Colonic mucosa (tissue), 4 donors: ENCODE results near the gene PPP3R1. TPM values are rescaled to one million over a fixed set of nuclear protein-coding genes. Genes with fewer than 3 reads are reported as not detected.

ENCODE experiments used
- DNase-seq: peaks from one replicate; pipeline ENCODE4 v3.0.0-alpha.2; 2020
- H3K27ac ChIP-seq: fragments of 200-600 bp; one replicate; pipeline ENCODE4 v1.8.0; 2021
- H3K27me3 ChIP-seq: fragments of 200-600 bp; one replicate; pipeline ENCODE4 v1.8.0; 2021
- H3K36me3 ChIP-seq: fragments of 200-600 bp; one replicate; pipeline ENCODE4 v1.8.0; 2021
- H3K4me1 ChIP-seq: fragments of 200-600 bp; one replicate; pipeline ENCODE4 v1.8.0; 2021; ENCODE audit warnings: mild to moderate bottlenecking
- H3K4me3 ChIP-seq: fragments of 200-600 bp; one replicate; pipeline ENCODE4 v1.8.0; 2021
- H3K9ac ChIP-seq, 2 donors: one replicate each; pipeline ENCODE4 v1.7.0; 2013; ENCODE audit warnings: control low read depth in 2 of 2, low read depth in 2 of 2, low read length in 2 of 2
- H3K9me3 ChIP-seq: fragments of 200-600 bp; one replicate; pipeline ENCODE4 v1.8.0; 2021
- intact Hi-C: fragments of 100-400 bp; cut with DNase I; formaldehyde crosslinking; loops from one replicate; pipeline ENCODE4 v1.14.1; 2022
- total RNA-seq, 2 donors: library from RNA; stranded (reverse); fragmentation: NEBNext Ultra II Directional in 1 of 2; extraction: Animal tissue kit (Norgen Biotek cat#: 25700) in 1 of 2; gene quantifications; one replicate each; pipeline ENCODE4 v1.2.1, GENCODE V29; 2021
- TF ChIP-seq, protein P1 (sequence below): fragments of 200-600 bp; IDR thresholded peaks from one replicate; pipeline ENCODE4 v1.8.0; 2022; ENCODE audit warnings: antibody characterized with exemption, mild to moderate bottlenecking
- donor health status: healthy.
- donor health status: DM: no; HTN: no; CAD: no.
- donor health status: DM: no; HTN: no; CAD: no.

The PPP3R1 gene
- total RNA-seq, 2 donors from 2014 or later: 45.1 to 67.8 TPM

DNA sequence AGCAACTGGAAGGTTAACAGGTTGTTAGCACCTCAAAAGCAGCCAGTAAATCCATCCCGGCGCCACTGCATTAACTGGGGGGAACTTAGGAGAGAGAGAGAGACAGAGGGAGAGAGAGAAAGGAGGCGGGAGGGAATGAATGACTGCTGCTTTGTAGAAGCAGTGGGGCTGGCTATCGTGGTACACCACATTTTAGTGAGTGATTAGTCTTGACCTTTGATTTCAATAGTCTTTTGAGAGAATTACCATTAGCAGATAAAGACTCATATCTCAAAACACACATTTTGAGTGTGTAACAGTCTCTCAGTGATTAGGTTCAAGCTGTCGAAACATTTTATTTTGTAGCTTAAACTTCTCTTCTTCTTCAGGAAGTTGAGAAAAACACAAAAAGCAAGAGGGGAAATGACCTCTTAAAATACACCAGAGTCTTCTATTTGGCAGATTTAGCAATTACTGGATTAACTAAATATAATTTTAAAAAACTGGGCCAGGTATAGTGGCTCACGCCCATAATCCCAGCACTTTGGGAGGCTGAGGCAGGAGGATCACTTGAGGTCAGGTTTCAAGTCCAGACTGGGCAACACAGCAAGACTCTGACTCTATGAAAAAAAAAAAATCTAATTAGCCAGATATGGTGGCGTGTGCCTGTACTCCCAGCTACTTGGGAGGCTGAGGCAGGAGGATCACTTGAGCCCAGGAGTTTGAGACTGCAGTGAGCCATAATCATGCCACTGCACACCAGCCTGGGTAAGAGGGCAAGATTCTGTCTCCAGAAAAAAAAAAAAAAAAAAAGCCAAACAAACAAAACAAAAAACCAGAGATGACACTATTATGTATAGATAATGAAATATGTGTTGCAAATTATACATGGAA lies 116.6 kb downstream of the PPP3R1 start:
- TF ChIP-seq, protein P1, sequence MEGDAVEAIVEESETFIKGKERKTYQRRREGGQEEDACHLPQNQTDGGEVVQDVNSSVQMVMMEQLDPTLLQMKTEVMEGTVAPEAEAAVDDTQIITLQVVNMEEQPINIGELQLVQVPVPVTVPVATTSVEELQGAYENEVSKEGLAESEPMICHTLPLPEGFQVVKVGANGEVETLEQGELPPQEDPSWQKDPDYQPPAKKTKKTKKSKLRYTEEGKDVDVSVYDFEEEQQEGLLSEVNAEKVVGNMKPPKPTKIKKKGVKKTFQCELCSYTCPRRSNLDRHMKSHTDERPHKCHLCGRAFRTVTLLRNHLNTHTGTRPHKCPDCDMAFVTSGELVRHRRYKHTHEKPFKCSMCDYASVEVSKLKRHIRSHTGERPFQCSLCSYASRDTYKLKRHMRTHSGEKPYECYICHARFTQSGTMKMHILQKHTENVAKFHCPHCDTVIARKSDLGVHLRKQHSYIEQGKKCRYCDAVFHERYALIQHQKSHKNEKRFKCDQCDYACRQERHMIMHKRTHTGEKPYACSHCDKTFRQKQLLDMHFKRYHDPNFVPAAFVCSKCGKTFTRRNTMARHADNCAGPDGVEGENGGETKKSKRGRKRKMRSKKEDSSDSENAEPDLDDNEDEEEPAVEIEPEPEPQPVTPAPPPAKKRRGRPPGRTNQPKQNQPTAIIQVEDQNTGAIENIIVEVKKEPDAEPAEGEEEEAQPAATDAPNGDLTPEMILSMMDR: no peak

DNA sequence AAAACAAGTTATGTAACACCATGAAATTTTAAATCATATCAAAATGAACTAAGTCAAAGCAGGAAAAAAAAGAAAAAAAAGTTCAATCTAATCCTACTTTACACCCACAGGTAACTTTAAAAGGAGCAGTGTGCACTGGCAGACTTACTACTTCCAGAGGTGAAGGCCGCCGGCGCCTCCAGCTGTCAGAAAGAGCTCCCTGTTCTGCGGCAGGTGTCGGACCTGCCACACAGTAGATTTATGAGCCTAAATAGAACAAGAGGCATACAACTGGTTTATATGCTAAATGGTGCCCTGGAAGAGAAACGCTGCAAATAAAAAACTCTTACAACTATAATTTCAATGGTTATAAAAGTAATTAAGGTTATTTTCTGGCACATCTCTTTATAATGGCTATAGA lies 117.8 kb downstream of the PPP3R1 start:
- Histone ChIP-seq H3K27me3 (no peaks in the 10 kb centered on the region), H3K4me3 (no peak overlapping the region), H3K4me1 (no peaks in the 10 kb centered on the region), H3K9me3 (no peaks in the 10 kb centered on the region), H3K27ac (no peak overlapping the region), H3K9ac (no peak overlapping the region), H3K36me3 (no peaks in the 10 kb centered on the region)
- TF ChIP-seq, protein P1: no peak
- DNase-seq: peak; percentile 36
- intact Hi-C loops: no loop called here

More for the DNA sequence above, 116.6 kb downstream of the PPP3R1 start:
- Histone ChIP-seq H3K9me3 (no peaks in the 10 kb centered on the region), H3K36me3 (no peaks in the 10 kb centered on the region), H3K27ac (no peak overlapping the region), H3K4me3 (no peak overlapping the region), H3K9ac (no peak overlapping the region), H3K27me3 (no peaks in the 10 kb centered on the region), H3K4me1 (no peaks in the 10 kb centered on the region)
- intact Hi-C loops: no loop called here
- no peak for DNase-seq

DNA sequence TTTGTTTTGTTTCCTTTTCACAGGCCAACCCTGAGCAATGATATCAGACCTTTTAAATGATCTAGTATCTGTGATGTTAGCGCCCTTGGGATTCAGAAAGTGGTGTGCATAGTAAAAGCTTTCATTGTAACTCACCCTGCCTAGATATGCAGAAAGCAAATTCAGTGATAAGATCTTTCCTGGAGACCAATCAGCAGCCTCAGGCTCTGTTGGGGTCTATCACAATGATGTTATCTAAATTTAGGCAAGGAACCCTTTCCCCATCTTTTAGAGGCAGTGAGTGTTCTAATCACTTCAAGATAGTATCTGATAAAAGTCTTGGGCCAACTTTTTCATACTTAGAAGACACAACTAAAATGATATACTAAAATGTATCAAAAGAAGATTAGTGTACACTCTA lies 118.2 kb downstream of the PPP3R1 start:
- intact Hi-C loops: no loop called here
- Histone ChIP-seq H3K4me1 (no peaks in the 10 kb centered on the region), H3K4me3 (no peak overlapping the region), H3K9me3 (no peaks in the 10 kb centered on the region), H3K36me3 (no peaks in the 10 kb centered on the region), H3K27me3 (no peaks in the 10 kb centered on the region), H3K27ac (no peak overlapping the region), H3K9ac (no peak overlapping the region)
- TF ChIP-seq, protein P1: no peak
- no peak for DNase-seq

Other genes with a start within 250 kb of the PPP3R1 start
- gene C1D, start 189.5 kb downstream of the PPP3R1 start, total RNA-seq: 10 to 100 TPM; 15.4 to 19.9 TPM
- 1 to 10 TPM; 6.0 to 9.9 TPM for gene PNO1, start 94.6 kb downstream of the PPP3R1 start, total RNA-seq
- 1 to 10 TPM; 2.5 to 6.4 TPM for gene CNRIP1, start 67.4 kb upstream of the PPP3R1 start, total RNA-seq
- gene PLEK, start 112.8 kb upstream of the PPP3R1 start, total RNA-seq: 1 to 10 TPM; 2.6 to 5.1 TPM
- gene FBXO48, start 214.8 kb upstream of the PPP3R1 start, total RNA-seq: 1 to 10 TPM; 1.5 to 2.3 TPM
- 1 to 10 TPM in 1 of 2 donors, under 1 TPM in 1; 0.96 to 2.6 TPM for gene APLF, start 215.1 kb upstream of the PPP3R1 start, total RNA-seq